Keratinocyte (primary cell): ENCODE measurements around the gene NLGN1. TPM values are rescaled to one million over a fixed set of nuclear protein-coding genes. Genes with fewer than 3 reads are reported as not detected.

Experiments
- DNase-seq: peaks from one replicate; pipeline ENCODE4 v3.0.0-alpha.2; 2011; ENCODE audit warnings: low read depth, missing footprints, low spot score
- FAIRE-seq: peaks from 2 replicates; lab custom pipeline; 2011; peaks lifted over from hg19 to GRCh38; lab: Jason Lieb, UNC
- H2AFZ ChIP-seq: 2 replicates; pipeline ENCODE4 v1.6.0; 2012; ENCODE audit warnings: low read length, control low read depth, inconsistent platforms; ENCODE audit not compliant: control insufficient read depth
- H3K27ac ChIP-seq: 2 replicates; pipeline ENCODE4 v1.5.1; 2011; ENCODE audit warnings: low read length; ENCODE audit not compliant: control insufficient read depth, insufficient read depth
- H3K27me3 ChIP-seq: 3 replicates; pipeline ENCODE4 v1.6.0; 2011; ENCODE audit warnings: low read length; ENCODE audit not compliant: control insufficient read depth, insufficient read depth; ENCODE audit errors: extremely low read depth
- H3K36me3 ChIP-seq, 2 experiments: 2 replicates in 1 of 2; 3 replicates in 1 of 2; pipeline ENCODE4 v1.5.1; 2011; ENCODE audit warnings: low read length in 2 of 2, mild to moderate bottlenecking in 1 of 2; ENCODE audit not compliant: control insufficient read depth in 2 of 2, insufficient read depth in 2 of 2; ENCODE audit errors: extremely low read depth in 1 of 2
- H3K4me1 ChIP-seq: 3 replicates; pipeline ENCODE4 v1.5.1; 2011; ENCODE audit warnings: low read length; ENCODE audit not compliant: control insufficient read depth, insufficient read depth; ENCODE audit errors: extremely low read depth
- H3K4me2 ChIP-seq: 3 replicates; pipeline ENCODE4 v1.6.0; 2011; ENCODE audit warnings: low read depth, low read length; ENCODE audit not compliant: control insufficient read depth, insufficient read depth; ENCODE audit errors: extremely low read depth
- H3K4me3 ChIP-seq, 3 experiments: fragments of 200-600 bp in 1 of 3; sonication (generic) in 1 of 3; 2 replicates in 2 of 3; 3 replicates in 1 of 3; pipeline ENCODE4 v1.5.1; 2011 to 2016; ENCODE audit warnings: low read length in 3 of 3, mild to moderate bottlenecking in 3 of 3, control low read depth in 2 of 3, inconsistent platforms in 1 of 3, low read depth in 1 of 3, mixed read lengths in 1 of 3, mixed run types in 1 of 3, moderate library complexity in 1 of 3; ENCODE audit not compliant: control insufficient read depth in 2 of 3, insufficient read depth in 2 of 3; ENCODE audit errors: extremely low read depth in 1 of 3
- H3K79me2 ChIP-seq: 2 replicates; pipeline ENCODE4 v1.6.0; 2012; ENCODE audit warnings: low read length; ENCODE audit not compliant: control insufficient read depth, insufficient read depth
- H3K9ac ChIP-seq: 3 replicates; pipeline ENCODE4 v1.6.0; 2011; ENCODE audit warnings: low read length; ENCODE audit not compliant: control insufficient read depth, insufficient read depth; ENCODE audit errors: extremely low read depth
- H3K9me1 ChIP-seq: 3 replicates; pipeline ENCODE4 v1.6.0; 2011; ENCODE audit warnings: low read length; ENCODE audit not compliant: control insufficient read depth, insufficient read depth; ENCODE audit errors: extremely low read depth
- H3K9me3 ChIP-seq: 2 replicates; pipeline ENCODE4 v1.5.1; 2012; ENCODE audit warnings: low read depth, low read length; ENCODE audit not compliant: control insufficient read depth
- H4K20me1 ChIP-seq: 3 replicates; pipeline ENCODE4 v1.6.0; 2011; ENCODE audit warnings: low read length; ENCODE audit not compliant: control insufficient read depth, insufficient read depth; ENCODE audit errors: extremely low read depth
- CTCF ChIP-seq, 3 experiments: IDR thresholded peaks in 1 of 3; conservative IDR thresholded peaks in 1 of 3; optimal IDR thresholded peaks in 1 of 3; 2 replicates in 2 of 3; 3 replicates in 1 of 3; pipeline versions ENCODE3 to v1.5.1; 2011; ENCODE audit warnings: low read length in 3 of 3, mild to moderate bottlenecking in 3 of 3, moderate library complexity in 2 of 3, control low read depth in 1 of 3, inconsistent platforms in 1 of 3; ENCODE audit not compliant: insufficient read depth in 2 of 3; ENCODE audit errors: extremely low read depth in 1 of 3
- EZH2 ChIP-seq: IDR thresholded peaks from one replicate; pipeline ENCODE4 v1.6.1; 2012; ENCODE audit warnings: inconsistent platforms, mild to moderate bottlenecking, low read length, moderate library complexity
- dilution Hi-C: fragments of 300-500 bp; cut with MboI; formaldehyde crosslinking; loops from one replicate; pipeline ENCODE4 v1.7.0; 2020; ENCODE audit warnings: low sequenced_read_pairs; ENCODE audit not compliant: extremely low pct_ligation_motif_present
- polyA plus RNA-seq, 5 experiments: library from polyadenylated mRNA; depleted of rRNA in 3 of 5; stranded (reverse) in 3 of 5; stranded (forward) in 1 of 5; unstranded in 1 of 5; fragments of >200 nt; gene quantifications; 1 replicate in 1 of 5; 2 replicates in 3 of 5; 3 replicates in 1 of 5; pipeline versions ENCODE4 v1.2.1 to v1.2.3, GENCODE V29; 2011 to 2012; ENCODE audit warnings: missing spikeins in 2 of 5, low read depth in 1 of 5, low replicate concordance in 1 of 5

NLGN1 gene
- polyA plus RNA-seq, 1 donor (not counting 4 experiments of a cell fraction or from before 2014, with no cell fraction given), result not detected

GRCh38 chr3:173700336-173700735, 302.8 kb downstream of the NLGN1 start:
- Histone ChIP-seq H3K9me1 (no peaks in the 10 kb centered on the region), H3K36me3 (no peaks in the 10 kb centered on the region), H3K9me3 (no peaks in the 10 kb centered on the region), H3K9ac (no peak overlapping the region), H3K27ac (no peak overlapping the region), H2AFZ (no peak overlapping the region), H3K4me1 (no peaks in the 10 kb centered on the region), H3K27me3 (no peaks in the 10 kb centered on the region), H4K20me1 (no peaks in the 10 kb centered on the region), H3K79me2 (no peaks in the 10 kb centered on the region), H3K4me3 (no peak overlapping the region), H3K4me2 (no peak overlapping the region)
- DNase-seq, result no peak
- TF ChIP-seq EZH2, result no peak
- TF ChIP-seq CTCF (optimal IDR thresholded peaks at IDR 0.05 in 1 of 3, IDR thresholded peaks at IDR 0.05 in 1 of 3, conservative IDR thresholded peaks at IDR 0.05 in 1 of 3; ENCODE audit: extremely low read depth in 1 of 3, insufficient read depth in 2 of 3, low read length in 3 of 3), result no peak
- no peak for FAIRE-seq
- dilution Hi-C loops, result no loop called here

- no peak overlapping the region for H3K4me3 ChIP-seq
- H2AFZ ChIP-seq, result no peak overlapping the region
- no peaks in the 10 kb centered on the region for H3K4me1 ChIP-seq
- H3K9me1 ChIP-seq, result no peaks in the 10 kb centered on the region
- no peak overlapping the region for H3K27ac ChIP-seq
- H4K20me1 ChIP-seq, result no peaks in the 10 kb centered on the region
- H3K27me3 ChIP-seq, result no peaks in the 10 kb centered on the region
- no peak overlapping the region for H3K9ac ChIP-seq
- H3K36me3 ChIP-seq, result no peaks in the 10 kb centered on the region
- no peaks in the 10 kb centered on the region for H3K79me2 ChIP-seq
- DNase-seq (no peak), FAIRE-seq (no peak)
- dilution Hi-C loops, result no loop called here
- TF ChIP-seq CTCF (optimal IDR thresholded peaks at IDR 0.05 in 1 of 3, IDR thresholded peaks at IDR 0.05 in 1 of 3, conservative IDR thresholded peaks at IDR 0.05 in 1 of 3; ENCODE audit: extremely low read depth in 1 of 3, insufficient read depth in 2 of 3, low read length in 3 of 3), result no peak
- no peak for TF ChIP-seq EZH2
- H3K4me2 ChIP-seq, result no peak overlapping the region
- no peaks in the 10 kb centered on the region for H3K9me3 ChIP-seq
These were observed 305.0 kb downstream of the NLGN1 start for GRCh38 chr3:173702561-173702960.
